Chondrocyte (in vitro differentiated cells): ENCODE measurements around the gene EFNA3. TPM values are rescaled to one million over a fixed set of nuclear protein-coding genes. Genes with fewer than 3 reads are reported as not detected.

Experiments
- DNase-seq: peaks from one replicate; pipeline ENCODE4 v3.0.0; 2021; ENCODE audit warnings: mixed read lengths, low spot score
- H3K27ac Mint-ChIP-seq: one replicate; pipeline ENCODE4 v1.8.0; 2021; ENCODE audit warnings: mild to moderate bottlenecking, moderate library complexity, mixed read lengths; ENCODE audit not compliant: unreplicated experiment
- H3K27me3 Mint-ChIP-seq: 2 replicates; pipeline ENCODE4 v1.8.0; 2021; ENCODE audit warnings: low read depth, mixed read lengths
- H3K36me3 Mint-ChIP-seq: 2 replicates; pipeline ENCODE4 v1.8.0; 2021; ENCODE audit warnings: low read depth, mixed read lengths
- H3K4me1 Mint-ChIP-seq: 2 replicates; pipeline ENCODE4 v1.8.0; 2021; ENCODE audit warnings: low read depth, mild to moderate bottlenecking, mixed read lengths
- H3K4me3 Mint-ChIP-seq: one replicate; pipeline ENCODE4 v1.8.0; 2021; ENCODE audit warnings: mild to moderate bottlenecking, moderate library complexity, mixed read lengths; ENCODE audit not compliant: unreplicated experiment
- H3K9me3 Mint-ChIP-seq: 2 replicates; pipeline ENCODE4 v1.8.0; 2021; ENCODE audit warnings: low read depth, mixed read lengths
- CTCF ChIP-seq: fragments of 200-600 bp; sonication (generic); IDR thresholded peaks from 2 replicates; pipeline ENCODE4 v1.5.0; 2021; ENCODE audit warnings: antibody characterized with exemption, mild to moderate bottlenecking, moderate library complexity
- total RNA-seq: library from RNA; stranded (reverse); gene quantifications from 3 replicates; pipeline ENCODE4 v1.2.1, GENCODE V29; 2021

Gene EFNA3
- total RNA-seq, 1 donor from 2014 or later, result 4.5 TPM

DNA sequence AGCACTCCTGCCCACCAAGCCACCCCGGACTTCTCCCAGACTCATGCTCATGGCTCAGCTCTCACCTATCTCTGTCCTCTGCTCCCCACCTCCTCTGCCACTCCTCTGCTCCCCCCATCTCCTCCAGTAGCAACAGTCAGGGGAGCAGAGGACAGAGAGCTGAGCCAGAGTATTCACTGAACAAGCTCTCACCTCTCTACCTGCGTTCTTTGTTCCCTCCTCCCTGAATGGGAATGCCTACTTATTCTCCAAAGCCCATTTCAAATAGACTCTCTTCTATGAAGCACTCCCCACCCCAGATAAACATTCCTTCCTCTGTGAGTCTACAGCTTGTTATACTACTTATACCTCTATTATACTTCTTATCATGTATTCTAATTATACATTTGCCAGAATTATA, 42.6 kb downstream of the EFNA3 start:
- Mint-ChIP-seq H3K4me1 (peaks cover 23% of the 10 kb centered on the region), H3K27ac (no peak overlapping the region), H3K27me3 (peaks cover 11% of the 10 kb centered on the region), H3K4me3 (no peak overlapping the region), H3K36me3 (no peaks in the 10 kb centered on the region), H3K9me3 (no peaks in the 10 kb centered on the region)
- no peak for TF ChIP-seq CTCF
- DNase-seq, result no peak

DNA sequence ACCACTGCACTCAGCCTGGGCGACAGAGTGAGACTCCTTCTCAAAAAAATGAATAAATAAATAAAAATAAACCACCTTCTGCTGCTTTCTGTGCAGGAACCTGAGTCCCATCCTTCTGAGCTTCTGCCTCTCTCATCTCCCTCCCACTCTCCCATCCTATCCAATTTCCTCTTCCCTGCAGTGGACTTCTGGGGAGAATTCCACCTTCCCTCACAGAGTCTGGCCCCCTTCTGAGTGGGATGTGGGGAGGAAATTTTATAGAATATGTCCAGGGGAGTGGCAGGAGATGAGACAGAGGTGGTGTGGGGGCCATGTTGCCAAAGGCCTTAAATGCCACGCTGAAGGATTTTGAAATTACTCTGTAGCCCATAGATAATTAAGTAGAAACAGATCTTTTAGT, 43.7 kb downstream of the EFNA3 start:
- Mint-ChIP-seq H3K27ac (no peak overlapping the region), H3K4me1 (peaks cover 34% of the 10 kb centered on the region), H3K36me3 (no peaks in the 10 kb centered on the region), H3K27me3 (peaks cover 11% of the 10 kb centered on the region), H3K9me3 (no peaks in the 10 kb centered on the region), H3K4me3 (no peak overlapping the region)
- TF ChIP-seq CTCF, result no peak
- DNase-seq, result no peak

GRCh38 chr1:155123801-155124200, 45.2 kb downstream of the EFNA3 start:
- Mint-ChIP-seq H3K4me3 (no peak overlapping the region), H3K27ac (no peak overlapping the region), H3K4me1 (peaks cover 46% of the 10 kb centered on the region), H3K36me3 (no peaks in the 10 kb centered on the region), H3K27me3 (peaks cover 7% of the 10 kb centered on the region), H3K9me3 (no peaks in the 10 kb centered on the region)
- no peak for DNase-seq
- TF ChIP-seq CTCF, result no peak

GRCh38 chr1:155124503-155125463, 46.1 kb downstream of the EFNA3 start:
- peak overlapping the region; percentile 52 for H3K27ac Mint-ChIP-seq
- H3K9me3 Mint-ChIP-seq, result no peaks in the 10 kb centered on the region
- TF ChIP-seq CTCF, result no peak
- H3K4me1 Mint-ChIP-seq, result peaks cover 56% of the 10 kb centered on the region
- peaks cover 7% of the 10 kb centered on the region for H3K27me3 Mint-ChIP-seq
- no peaks in the 10 kb centered on the region for H3K36me3 Mint-ChIP-seq
- DNase-seq, result no peak
- H3K4me3 Mint-ChIP-seq, result no peak overlapping the region

DNA sequence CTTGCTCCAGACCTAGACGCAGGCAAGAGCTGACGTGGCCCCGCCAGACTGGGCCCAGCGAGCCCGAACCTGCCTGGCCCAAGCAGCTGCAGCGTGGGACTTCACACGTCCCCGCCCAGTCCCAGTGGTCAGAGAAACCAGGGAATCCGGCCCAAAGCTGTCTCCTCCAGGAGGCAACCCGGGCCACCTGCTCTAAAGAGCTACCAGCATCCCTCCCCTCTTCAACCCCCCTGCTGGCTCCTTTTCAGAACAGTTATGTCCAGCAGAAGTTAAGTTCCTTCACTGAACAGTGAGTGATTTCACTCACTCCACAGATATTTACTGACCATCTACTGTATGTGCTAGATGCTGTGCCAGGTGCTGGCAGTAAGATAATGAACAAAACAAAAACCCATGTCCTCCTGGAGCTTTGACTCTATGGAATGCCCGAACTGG, 46.9 kb downstream of the EFNA3 start:
- Mint-ChIP-seq H3K36me3 (no peaks in the 10 kb centered on the region), H3K4me1 (peaks cover 62% of the 10 kb centered on the region), H3K27ac (no peak overlapping the region), H3K27me3 (peaks cover 4% of the 10 kb centered on the region), H3K4me3 (no peak overlapping the region), H3K9me3 (no peaks in the 10 kb centered on the region)
- TF ChIP-seq CTCF, result no peak
- DNase-seq, result no peak
